Neural progenitor cell (in vitro differentiated cells): ENCODE results near the gene ZNF536.

Experiments used
- CTCF ChIP-seq: fragments of 200-600 bp; sonication (generic); IDR thresholded peaks from 2 replicates; pipeline ENCODE4 v1.5.1; 2017; ENCODE audit warnings: antibody characterized with exemption, mild to moderate bottlenecking
- EZH2 ChIP-seq: fragments of 200-600 bp; sonication (generic); IDR thresholded peaks from 2 replicates; pipeline ENCODE4 v1.6.1; 2017; ENCODE audit warnings: antibody characterized with exemption, mild to moderate bottlenecking, moderate library complexity
- EZH2phosphoT487 ChIP-seq: fragments of 200-600 bp; sonication (generic); IDR thresholded peaks from 2 replicates; pipeline ENCODE4 v1.6.1; 2017; ENCODE audit warnings: antibody characterized with exemption

GRCh38 chr19:30353394-30353945 lies 18.7 kb upstream of the ZNF536 start:
- TF ChIP-seq CTCF (no peak), EZH2phosphoT487 (no peak), EZH2 (no peak)
